ENCODE data around the gene SLC24A5.

GRCh38 chr15:48103647-48104046, 17.1 kb upstream of the SLC24A5 start:
- TF ChIP-seq SUZ12 (IDR thresholded peaks at IDR 0.05; ENCODE audit: extremely low read depth, insufficient read depth, insufficient read length) = no peak
- TF ChIP-seq ZNF274 (IDR thresholded peaks at IDR 0.05; ENCODE audit: low read depth, low read length) = no peak
- TF ChIP-seq YY1 (IDR thresholded peaks at IDR 0.05; ENCODE audit: insufficient read depth, insufficient read length) = no peak

Measured in NT2/D1 (cell line).